HCT116 (cell line): Measurements from ENCODE around the gene TEX11. TPM values are rescaled to one million over a fixed set of nuclear protein-coding genes. Genes with fewer than 3 reads are reported as not detected.

ENCODE experiments used
- ATAC-seq: fragments of 200-7000 bp; cut with Tn5 transposase; 2 replicates; pipeline ENCODE4 v1.9.1; 2020; ENCODE audit warnings: mild to moderate bottlenecking, moderate library complexity
- BruUV-seq: library from RNA; stranded (reverse); fragments of 400-500 nt; replicated peaks from 2 replicates; lab custom pipeline; 2021; lab: Mats Ljungman, UMichigan
- CTCF ChIA-PET: fragments of 300-600 bp; sonication (Branson Sonifier 250); formaldehyde crosslinking; loops from one replicate; lab custom pipeline; 2021; ENCODE audit warnings: antibody characterized with exemption; lab: Charles Lee
- POLR2A ChIA-PET: fragments of 300-600, 350-600 bp; sonication (Branson Sonifier 250); formaldehyde crosslinking; loops from one replicate; lab custom pipeline; 2021; ENCODE audit warnings: antibody characterized with exemption; lab: Charles Lee
- RAD21 ChIA-PET, 2 experiments: fragments of 300-600 bp; sonication (Branson Sonifier 250); formaldehyde crosslinking; loops; one replicate each; lab custom pipeline; 2023; ENCODE audit warnings: low total read pairs in 2 of 2; ENCODE audit not compliant: uncharacterized antibody in 2 of 2, unreplicated experiment in 2 of 2, low non-redundant PET in 1 of 2; lab: Charles Lee
- DNase-seq: peaks from one replicate; pipeline ENCODE4 v3.0.0-alpha.2; 2010; ENCODE audit warnings: low read depth, low spot score
- H2AFZ ChIP-seq: fragments of 200-600 bp; shearing (Covaris generic), sonication (generic); 2 replicates; pipeline ENCODE4 v1.6.1; 2017; ENCODE audit warnings: low read depth, mixed run types, mixed read lengths, antibody characterized with exemption, low read length; ENCODE audit not compliant: poor library complexity, severe bottlenecking
- H3K27ac ChIP-seq: 2 replicates; pipeline ENCODE4 v1.5.1; 2012; ENCODE audit warnings: low read depth, low read length
- H3K27me3 ChIP-seq: fragments of 200-600 bp; sonication (generic); 2 replicates; pipeline ENCODE4 v1.6.1; 2016; ENCODE audit warnings: mixed run types, low read length, mixed read lengths; ENCODE audit not compliant: insufficient read depth
- H3K36me3 ChIP-seq, 2 experiments: fragments of 200-500 bp in 1 of 2; fragments of 200-600 bp in 1 of 2; sonication (Bioruptor generic) in 1 of 2; sonication (generic) in 1 of 2; 2 replicates each; pipeline versions ENCODE4 v1.5.1 to v1.6.1; 2014 to 2016; ENCODE audit warnings: low read length in 2 of 2, inconsistent platforms in 1 of 2, mixed read lengths in 1 of 2, mixed run types in 1 of 2; ENCODE audit not compliant: insufficient read depth in 2 of 2, control insufficient read depth in 1 of 2
- H3K4me1 ChIP-seq, 2 experiments: fragments of 200-600 bp in 1 of 2; sonication (generic) in 1 of 2; 2 replicates each; pipeline versions ENCODE4 v1.5.1 to v1.6.1; 2012 to 2017; ENCODE audit warnings: low read length in 2 of 2, inconsistent platforms in 1 of 2, mild to moderate bottlenecking in 1 of 2, mixed read lengths in 1 of 2, mixed run types in 1 of 2, moderate library complexity in 1 of 2; ENCODE audit not compliant: insufficient read depth in 2 of 2, control insufficient read depth in 1 of 2
- H3K4me2 ChIP-seq: fragments of 200-600 bp; sonication (generic); 2 replicates; pipeline ENCODE4 v1.6.1; 2017; ENCODE audit warnings: mixed run types, low read length, mixed read lengths
- H3K4me3 ChIP-seq, 2 experiments: fragments of 200-600 bp in 1 of 2; sonication (generic) in 1 of 2; replicated peaks in 1 of 2; 2 replicates each; pipeline ENCODE4 v1.5.1; 2011 to 2016; ENCODE audit warnings: low read length in 2 of 2, control low read depth in 1 of 2, low read depth in 1 of 2, mild to moderate bottlenecking in 1 of 2, mixed read lengths in 1 of 2, mixed run types in 1 of 2
- H3K79me2 ChIP-seq: fragments of 200-600 bp; sonication (generic); 2 replicates; pipeline ENCODE4 v1.6.1; 2017; ENCODE audit warnings: mild to moderate bottlenecking, mixed run types, low read length, moderate library complexity, mixed read lengths; ENCODE audit not compliant: insufficient read depth
- H3K9ac ChIP-seq: fragments of 200-600 bp; sonication (generic); 2 replicates; pipeline ENCODE4 v1.6.1; 2016; ENCODE audit warnings: low read length, mixed read lengths
- H3K9me2 ChIP-seq: fragments of 200-600 bp; sonication (generic), shearing (Covaris generic); 2 replicates; pipeline ENCODE4 v1.6.1; 2017; ENCODE audit warnings: mixed run types, mild to moderate bottlenecking, moderate library complexity; ENCODE audit not compliant: insufficient read depth
- H3K9me3 ChIP-seq, 2 experiments: fragments of 200-500 bp in 1 of 2; fragments of 200-600 bp in 1 of 2; sonication (Bioruptor generic) in 1 of 2; sonication (generic) in 1 of 2; 2 replicates each; pipeline ENCODE4 v1.6.1; 2014 to 2017; ENCODE audit warnings: low read length in 2 of 2, mixed read lengths in 2 of 2, inconsistent platforms in 1 of 2, low read depth in 1 of 2, mild to moderate bottlenecking in 1 of 2, mixed run types in 1 of 2, moderate library complexity in 1 of 2; ENCODE audit not compliant: control insufficient read depth in 1 of 2, insufficient read depth in 1 of 2
- H4K20me1 ChIP-seq: fragments of 200-600 bp; sonication (generic), shearing (Covaris generic); 2 replicates; pipeline ENCODE4 v1.6.1; 2017; ENCODE audit warnings: mixed run types, mild to moderate bottlenecking, moderate library complexity; ENCODE audit not compliant: insufficient read depth
- CBX3 ChIP-seq: IDR thresholded peaks from 2 replicates; pipeline ENCODE4 v1.6.1; 2012; ENCODE audit warnings: low read depth
- CEBPB ChIP-seq: IDR thresholded peaks from 2 replicates; pipeline ENCODE4 v1.6.1; 2012; ENCODE audit warnings: low read depth
- EGR1 ChIP-seq: IDR thresholded peaks from 2 replicates; pipeline ENCODE4 v1.6.1; 2012; ENCODE audit warnings: low read depth
- ELF1 ChIP-seq: IDR thresholded peaks from 2 replicates; pipeline ENCODE4 v1.6.1; 2012; ENCODE audit warnings: low read depth, borderline replicate concordance
- EZH2 ChIP-seq: fragments of 200-600 bp; sonication (generic); IDR thresholded peaks from 2 replicates; pipeline ENCODE4 v1.6.1; 2017; ENCODE audit warnings: antibody characterized with exemption, mixed run types
- EZH2phosphoT487 ChIP-seq: fragments of 200-600 bp; IDR thresholded peaks from 2 replicates; pipeline ENCODE4 v1.6.1; 2018; ENCODE audit warnings: antibody characterized with exemption, borderline replicate concordance
- FOSL1 ChIP-seq: IDR thresholded peaks from 2 replicates; pipeline ENCODE4 v1.6.1; 2012; ENCODE audit warnings: low read depth
- POLR2A ChIP-seq: IDR thresholded peaks from 2 replicates; pipeline ENCODE4 v1.7.0; 2011; ENCODE audit warnings: borderline replicate concordance; ENCODE audit not compliant: insufficient read depth, insufficient read length; ENCODE audit errors: extremely low read depth
- POLR2AphosphoS5 ChIP-seq: IDR thresholded peaks from 2 replicates; pipeline ENCODE4 v1.6.1; 2011; ENCODE audit warnings: mild to moderate bottlenecking, low read depth, low read length, moderate library complexity
- RAD21 ChIP-seq: IDR thresholded peaks from 2 replicates; pipeline ENCODE4 v1.6.1; 2012; ENCODE audit warnings: low read depth, mild to moderate bottlenecking
- SIN3A ChIP-seq: IDR thresholded peaks from 2 replicates; pipeline ENCODE4 v1.6.1; 2012; ENCODE audit warnings: low read depth
- SP1 ChIP-seq: IDR thresholded peaks from 2 replicates; pipeline ENCODE4 v1.6.1; 2012; ENCODE audit warnings: low read depth
- SRF ChIP-seq: IDR thresholded peaks from 2 replicates; pipeline ENCODE4 v1.6.1; 2012; ENCODE audit warnings: low read depth
- ZFX ChIP-seq: fragments of 450-650 bp; IDR thresholded peaks from 2 replicates; pipeline ENCODE4 v1.6.1; 2017
- ZNF274 ChIP-seq: fragments of 200-500 bp; sonication (Bioruptor generic); IDR thresholded peaks from 2 replicates; pipeline ENCODE4 v1.6.1; 2014; ENCODE audit warnings: mild to moderate bottlenecking, low read depth, low read length, inconsistent platforms
- intact Hi-C: fragments of 100-400 bp; cut with micrococcal nuclease; formaldehyde crosslinking; loops from 2 replicates; pipeline ENCODE4 v1.10.0; 2022
- total RNA-seq: library from RNA; stranded (reverse); gene quantifications from one replicate; pipeline ENCODE4 v1.2.1, GENCODE V29; 2021; ENCODE audit not compliant: unreplicated experiment
- TF ChIP-seq, protein P1 (sequence below): IDR thresholded peaks from 2 replicates; pipeline ENCODE4 v1.6.1; 2011; ENCODE audit warnings: mild to moderate bottlenecking, low read length, moderate library complexity; ENCODE audit not compliant: insufficient replicate concordance; ENCODE audit errors: extremely low read depth
- TF ChIP-seq, protein P2 (sequence below): IDR thresholded peaks from 2 replicates; pipeline ENCODE4 v1.6.1; 2012; ENCODE audit warnings: low read depth
- TF ChIP-seq, protein P3 (sequence below): IDR thresholded peaks from 2 replicates; pipeline ENCODE4 v1.6.1; 2012

Gene TEX11
- total RNA-seq, 1 experiment from 2014 or later, result 0.10 TPM

DNA sequence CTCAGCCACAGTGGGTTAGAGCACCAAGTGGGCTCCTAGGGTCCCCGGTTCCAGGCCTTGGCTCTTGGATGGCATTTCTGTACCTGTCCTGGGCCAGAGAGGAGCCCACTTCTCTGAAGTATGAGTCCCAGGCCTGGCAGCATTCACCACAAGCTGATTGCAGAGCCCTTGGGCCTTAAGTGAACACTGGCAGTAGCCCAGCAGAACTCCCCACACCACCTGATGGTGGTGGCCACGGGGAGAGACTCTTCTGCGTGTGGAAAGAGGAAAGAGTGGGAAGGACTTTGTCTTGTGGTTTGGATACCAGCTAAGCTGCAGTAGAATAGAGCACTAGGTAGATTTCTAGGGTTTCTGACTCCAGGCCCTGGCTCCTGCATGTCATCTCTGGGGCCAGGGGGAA, 359.1 kb downstream of the TEX11 start:
- Histone ChIP-seq H3K4me2 (no peak overlapping the region), H3K9me3 (no peaks in the 10 kb centered on the region), H3K36me3 (no peaks in the 10 kb centered on the region), H3K9me2 (no peaks in the 10 kb centered on the region), H3K27me3 (no peaks in the 10 kb centered on the region), H2AFZ (no peak overlapping the region), H4K20me1 (no peaks in the 10 kb centered on the region), H3K79me2 (no peaks in the 10 kb centered on the region), H3K27ac (no peak overlapping the region), H3K4me1 (peaks cover 0 to 3% of the 10 kb centered on the region in 2 experiments; a peak in 2 of 4 replicates), H3K4me3 (no peak overlapping the region), H3K9ac (no peak overlapping the region)
- ChIA-PET CTCF (no interaction called here), POLR2A (no interaction called here), RAD21 (no interaction called here)
- BruUV-seq, result no TSS peak
- no peak for TF ChIP-seq FOSL1
- TF ChIP-seq, protein P1, sequence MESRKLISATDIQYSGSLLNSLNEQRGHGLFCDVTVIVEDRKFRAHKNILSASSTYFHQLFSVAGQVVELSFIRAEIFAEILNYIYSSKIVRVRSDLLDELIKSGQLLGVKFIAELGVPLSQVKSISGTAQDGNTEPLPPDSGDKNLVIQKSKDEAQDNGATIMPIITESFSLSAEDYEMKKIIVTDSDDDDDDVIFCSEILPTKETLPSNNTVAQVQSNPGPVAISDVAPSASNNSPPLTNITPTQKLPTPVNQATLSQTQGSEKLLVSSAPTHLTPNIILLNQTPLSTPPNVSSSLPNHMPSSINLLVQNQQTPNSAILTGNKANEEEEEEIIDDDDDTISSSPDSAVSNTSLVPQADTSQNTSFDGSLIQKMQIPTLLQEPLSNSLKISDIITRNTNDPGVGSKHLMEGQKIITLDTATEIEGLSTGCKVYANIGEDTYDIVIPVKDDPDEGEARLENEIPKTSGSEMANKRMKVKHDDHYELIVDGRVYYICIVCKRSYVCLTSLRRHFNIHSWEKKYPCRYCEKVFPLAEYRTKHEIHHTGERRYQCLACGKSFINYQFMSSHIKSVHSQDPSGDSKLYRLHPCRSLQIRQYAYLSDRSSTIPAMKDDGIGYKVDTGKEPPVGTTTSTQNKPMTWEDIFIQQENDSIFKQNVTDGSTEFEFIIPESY, result no peak
- TF ChIP-seq CBX3, result no peak
- TF ChIP-seq EGR1, result no peak
- no peak for TF ChIP-seq EZH2phosphoT487
- no peak for TF ChIP-seq SRF
- no peak for TF ChIP-seq SP1
- no peak for TF ChIP-seq POLR2A
- TF ChIP-seq RAD21, result no peak
- no peak for TF ChIP-seq SIN3A
- no peak for TF ChIP-seq ELF1
- TF ChIP-seq, protein P2, sequence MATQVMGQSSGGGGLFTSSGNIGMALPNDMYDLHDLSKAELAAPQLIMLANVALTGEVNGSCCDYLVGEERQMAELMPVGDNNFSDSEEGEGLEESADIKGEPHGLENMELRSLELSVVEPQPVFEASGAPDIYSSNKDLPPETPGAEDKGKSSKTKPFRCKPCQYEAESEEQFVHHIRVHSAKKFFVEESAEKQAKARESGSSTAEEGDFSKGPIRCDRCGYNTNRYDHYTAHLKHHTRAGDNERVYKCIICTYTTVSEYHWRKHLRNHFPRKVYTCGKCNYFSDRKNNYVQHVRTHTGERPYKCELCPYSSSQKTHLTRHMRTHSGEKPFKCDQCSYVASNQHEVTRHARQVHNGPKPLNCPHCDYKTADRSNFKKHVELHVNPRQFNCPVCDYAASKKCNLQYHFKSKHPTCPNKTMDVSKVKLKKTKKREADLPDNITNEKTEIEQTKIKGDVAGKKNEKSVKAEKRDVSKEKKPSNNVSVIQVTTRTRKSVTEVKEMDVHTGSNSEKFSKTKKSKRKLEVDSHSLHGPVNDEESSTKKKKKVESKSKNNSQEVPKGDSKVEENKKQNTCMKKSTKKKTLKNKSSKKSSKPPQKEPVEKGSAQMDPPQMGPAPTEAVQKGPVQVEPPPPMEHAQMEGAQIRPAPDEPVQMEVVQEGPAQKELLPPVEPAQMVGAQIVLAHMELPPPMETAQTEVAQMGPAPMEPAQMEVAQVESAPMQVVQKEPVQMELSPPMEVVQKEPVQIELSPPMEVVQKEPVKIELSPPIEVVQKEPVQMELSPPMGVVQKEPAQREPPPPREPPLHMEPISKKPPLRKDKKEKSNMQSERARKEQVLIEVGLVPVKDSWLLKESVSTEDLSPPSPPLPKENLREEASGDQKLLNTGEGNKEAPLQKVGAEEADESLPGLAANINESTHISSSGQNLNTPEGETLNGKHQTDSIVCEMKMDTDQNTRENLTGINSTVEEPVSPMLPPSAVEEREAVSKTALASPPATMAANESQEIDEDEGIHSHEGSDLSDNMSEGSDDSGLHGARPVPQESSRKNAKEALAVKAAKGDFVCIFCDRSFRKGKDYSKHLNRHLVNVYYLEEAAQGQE, result no peak
- no peak for TF ChIP-seq POLR2AphosphoS5
- TF ChIP-seq, protein P3, sequence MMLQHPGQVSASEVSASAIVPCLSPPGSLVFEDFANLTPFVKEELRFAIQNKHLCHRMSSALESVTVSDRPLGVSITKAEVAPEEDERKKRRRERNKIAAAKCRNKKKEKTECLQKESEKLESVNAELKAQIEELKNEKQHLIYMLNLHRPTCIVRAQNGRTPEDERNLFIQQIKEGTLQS, result no peak
- TF ChIP-seq CEBPB, result no peak
- no peak for TF ChIP-seq ZNF274
- no peak for TF ChIP-seq ZFX
- no peak for TF ChIP-seq EZH2
- ATAC-seq (no peak), DNase-seq (no peak)
- intact Hi-C loops, result no loop called here
